ENCODE results near the gene PTGR3. TPM values are rescaled to one million over a fixed set of nuclear protein-coding genes. Genes with fewer than 3 reads are reported as not detected.
A peak's percentile ranks its signal among the peaks of the same experiment; 100 is the strongest.

PTGR3 gene
- total RNA-seq, 3 donors from 2014 or later (not counting 1 experiment from before 2014, with no cell fraction given): 27.4 to 29.4 (median 28.5) TPM

- intact Hi-C loops (cut with micrococcal nuclease): loop anchor here (5.0 kb wide), 1 partner anchor 252 kb away; no protein-coding TSS in a partner anchor
- no peaks in the 10 kb centered on the region for H3K27me3 Mint-ChIP-seq (ENCODE audit: low read depth in 2 of 2)
- H3K36me3 Mint-ChIP-seq: no peaks in the 10 kb centered on the region
- peaks cover 47% of the 10 kb centered on the region for H3K4me1 ChIP-seq (ENCODE audit: control insufficient read depth, insufficient read depth, low read length)
- no peak overlapping the region for H3K4me3 Mint-ChIP-seq
- DNase-seq: peak in 1 of 2 donors; percentile 18
- H3K9me3 Mint-ChIP-seq: peaks cover 0 to 5% of the 10 kb centered on the region in 2 donors
- H3K4me3 ChIP-seq (ENCODE audit: low read length): no peak overlapping the region
- TF ChIP-seq CTCF (IDR thresholded peaks at IDR 0.05): no peak
- H3K27ac ChIP-seq (ENCODE audit: low read length): peak overlapping the region; percentile 51
- peak overlapping the region; percentile 92 to 98 for H3K27ac Mint-ChIP-seq
- peaks cover 62 to 77% of the 10 kb centered on the region in 2 donors for H3K4me1 Mint-ChIP-seq
- H3K27me3 ChIP-seq (ENCODE audit: control insufficient read depth, insufficient read depth, low read length): no peaks in the 10 kb centered on the region
- ATAC-seq: no peak
- peaks cover 8% of the 10 kb centered on the region for H3K9me3 ChIP-seq (ENCODE audit: control insufficient read depth, insufficient read depth, low read length)
- WGBS (ENCODE audit: insufficient coverage): 95% methylated on average over 6 of the region's 9 CpGs
- no peaks in the 10 kb centered on the region for H3K36me3 ChIP-seq (ENCODE audit: control insufficient read depth, insufficient read depth, low read length)
Measured at GRCh38 chr18:75249175-75249518, 40.2 kb upstream of the PTGR3 start.

- peaks cover 47% of the 10 kb centered on the region for H3K4me1 ChIP-seq (ENCODE audit: control insufficient read depth, insufficient read depth, low read length)
- H3K36me3 ChIP-seq (ENCODE audit: control insufficient read depth, insufficient read depth, low read length): no peaks in the 10 kb centered on the region
- ATAC-seq (no peak), DNase-seq (peak in 1 of 2 donors; percentile 21)
- 94% methylated on average over 17 of the region's 20 CpGs for WGBS (ENCODE audit: insufficient coverage)
- no peak overlapping the region for H3K4me3 ChIP-seq (ENCODE audit: low read length)
- H3K9me3 Mint-ChIP-seq: peaks cover 0 to 5% of the 10 kb centered on the region in 2 donors
- peaks cover 61 to 77% of the 10 kb centered on the region in 2 donors for H3K4me1 Mint-ChIP-seq
- peak overlapping the region; percentile 92 for H3K4me3 Mint-ChIP-seq
- H3K36me3 Mint-ChIP-seq: no peaks in the 10 kb centered on the region
- H3K27me3 ChIP-seq (ENCODE audit: control insufficient read depth, insufficient read depth, low read length): no peaks in the 10 kb centered on the region
- H3K27me3 Mint-ChIP-seq (ENCODE audit: low read depth in 2 of 2): no peaks in the 10 kb centered on the region
- TF ChIP-seq CTCF (IDR thresholded peaks at IDR 0.05): no peak
- H3K9me3 ChIP-seq (ENCODE audit: control insufficient read depth, insufficient read depth, low read length): peaks cover 8% of the 10 kb centered on the region
- peak overlapping the region; percentile 92 to 98 for H3K27ac Mint-ChIP-seq
- intact Hi-C loops (cut with micrococcal nuclease): loop anchor here (5.0 kb wide), 1 partner anchor 251 kb away; no protein-coding TSS in a partner anchor
- peak overlapping the region; percentile 71 for H3K27ac ChIP-seq (ENCODE audit: low read length)
Measured at GRCh38 chr18:75248426-75249174, 39.7 kb upstream of the PTGR3 start.

GRCh38 chr18:75247611-75248421 is 38.9 kb upstream of the PTGR3 start:
- H3K4me3 Mint-ChIP-seq: peak overlapping the region; percentile 92
- DNase-seq (peak in 1 of 2 donors; percentile 69), ATAC-seq (peak; percentile 22 to 42 (median 35))
- H3K27ac Mint-ChIP-seq: peak overlapping the region; percentile 92 to 98
- no peaks in the 10 kb centered on the region for H3K36me3 Mint-ChIP-seq
- Histone ChIP-seq H3K27ac (ENCODE audit: low read length) (peak overlapping the region; percentile 71), H3K4me3 (ENCODE audit: low read length) (peak overlapping the region; percentile 35), H3K9me3 (ENCODE audit: control insufficient read depth, insufficient read depth, low read length) (peaks cover 8% of the 10 kb centered on the region), H3K27me3 (ENCODE audit: control insufficient read depth, insufficient read depth, low read length) (no peaks in the 10 kb centered on the region), H3K4me1 (ENCODE audit: control insufficient read depth, insufficient read depth, low read length) (peaks cover 47% of the 10 kb centered on the region), H3K36me3 (ENCODE audit: control insufficient read depth, insufficient read depth, low read length) (no peaks in the 10 kb centered on the region)
- H3K4me1 Mint-ChIP-seq: peaks cover 57 to 78% of the 10 kb centered on the region in 2 donors
- no peaks in the 10 kb centered on the region for H3K27me3 Mint-ChIP-seq (ENCODE audit: low read depth in 2 of 2)
- peaks cover 0 to 5% of the 10 kb centered on the region in 2 donors for H3K9me3 Mint-ChIP-seq
- TF ChIP-seq CTCF (IDR thresholded peaks at IDR 0.05): no peak
- WGBS (ENCODE audit: insufficient coverage): 7% methylated on average over 2 of the region's 8 CpGs
- intact Hi-C loops (cut with micrococcal nuclease): loop anchor here (1.0 to 5.0 kb wide), 3 partner anchors 19 to 251 kb away; partner anchors contain the start of gene TSHZ1
